H1 (cell line): ENCODE measurements around the gene ZNF609. TPM values are rescaled to one million over a fixed set of nuclear protein-coding genes. Genes with fewer than 3 reads are reported as not detected.

ENCODE experiments used
- CTCF ChIA-PET: fragments of 300-600 bp; sonication (Branson Sonifier 250); formaldehyde crosslinking; loops from one replicate; lab custom pipeline; 2021; ENCODE audit not compliant: partially characterized antibody; lab: Charles Lee
- POLR2A ChIA-PET: fragments of 300-600 bp; sonication (Branson Sonifier 250); formaldehyde crosslinking; loops from one replicate; lab custom pipeline; 2021; ENCODE audit warnings: inconsistent platforms; ENCODE audit not compliant: partially characterized antibody; lab: Charles Lee
- DNase-seq, 2 experiments: peaks; one replicate each; pipeline versions ENCODE4 v3.0.0 to v3.0.0-alpha.2; 2010 to 2022; ENCODE audit warnings: low spot score in 2 of 2, low read depth in 1 of 2, mixed read lengths in 1 of 2
- FAIRE-seq: peaks from 2 replicates; lab custom pipeline; 2011; peaks lifted over from hg19 to GRCh38; lab: Jason Lieb, UNC
- H2AFZ ChIP-seq: 2 replicates; pipeline ENCODE4 v1.8.1; 2012; ENCODE audit warnings: low read length, inconsistent platforms
- H2AK5ac ChIP-seq: 2 replicates; pipeline ENCODE4 v1.6.1; 2013; ENCODE audit warnings: low read depth, low read length
- H2BK120ac ChIP-seq: replicated peaks from 2 replicates; pipeline ENCODE3; 2013; ENCODE audit warnings: low read depth, low read length, inconsistent platforms
- H2BK12ac ChIP-seq: 2 replicates; pipeline ENCODE4 v1.6.1; 2013; ENCODE audit warnings: low read depth, low read length
- H2BK15ac ChIP-seq: 2 replicates; pipeline ENCODE4 v1.6.1; 2013; ENCODE audit warnings: low read length
- H2BK20ac ChIP-seq: 2 replicates; pipeline ENCODE4 v1.6.1; 2013; ENCODE audit warnings: low read length
- H2BK5ac ChIP-seq: 2 replicates; pipeline ENCODE4 v1.6.1; 2013; ENCODE audit warnings: low read depth, low read length
- H3K14ac ChIP-seq: 2 replicates; pipeline ENCODE4 v1.6.1; 2013; ENCODE audit warnings: inconsistent platforms; ENCODE audit not compliant: insufficient read length
- H3K18ac ChIP-seq: 2 replicates; pipeline ENCODE4 v1.6.1; 2013; ENCODE audit warnings: low read length; ENCODE audit errors: extremely low read depth
- H3K23ac ChIP-seq: 2 replicates; pipeline ENCODE4 v1.6.1; 2013; ENCODE audit warnings: inconsistent platforms; ENCODE audit not compliant: insufficient read length
- H3K23me2 ChIP-seq: 2 replicates; pipeline ENCODE4 v1.6.1; 2013; ENCODE audit warnings: low read depth, low read length
- H3K27ac ChIP-seq: 2 replicates; pipeline ENCODE4 v1.6.1; 2011; ENCODE audit warnings: low read depth, low read length, inconsistent platforms
- H3K27me3 ChIP-seq, 4 experiments: replicated peaks in 1 of 4; 1 replicate in 1 of 4; 2 replicates in 3 of 4; pipeline versions ENCODE4 v1.6.1 to v1.8.1; 2011 to 2013; ENCODE audit warnings: low read length in 3 of 4, mild to moderate bottlenecking in 3 of 4, inconsistent platforms in 2 of 4, mixed read lengths in 2 of 4, moderate library complexity in 1 of 4; ENCODE audit not compliant: control insufficient read depth in 3 of 4, insufficient read depth in 3 of 4; ENCODE audit errors: extremely low read depth in 1 of 4
- H3K36me3 ChIP-seq, 4 experiments: 2 replicates each; pipeline versions ENCODE4 v1.6.1 to v1.8.1; 2011 to 2013; ENCODE audit warnings: mild to moderate bottlenecking in 4 of 4, low read length in 3 of 4, moderate library complexity in 2 of 4, control low read depth in 1 of 4, inconsistent platforms in 1 of 4; ENCODE audit not compliant: insufficient read depth in 4 of 4, control insufficient read depth in 2 of 4
- H3K4ac ChIP-seq: replicated peaks from 2 replicates; pipeline ENCODE3; 2013; ENCODE audit warnings: low read length, low read depth, mixed read lengths, inconsistent platforms; ENCODE audit not compliant: insufficient read length
- H3K4me1 ChIP-seq, 4 experiments: replicated peaks in 1 of 4; 1 replicate in 1 of 4; 2 replicates in 3 of 4; pipeline versions ENCODE4 v1.6.1 to v1.8.1; 2011 to 2013; ENCODE audit warnings: low read length in 3 of 4, inconsistent platforms in 2 of 4, mixed read lengths in 1 of 4; ENCODE audit not compliant: insufficient read depth in 4 of 4, control insufficient read depth in 3 of 4
- H3K4me2 ChIP-seq, 2 experiments: 2 replicates each; pipeline versions ENCODE4 v1.6.1 to v1.8.1; 2011 to 2013; ENCODE audit warnings: low read depth in 2 of 2, low read length in 2 of 2, control low read depth in 1 of 2, inconsistent platforms in 1 of 2, mild to moderate bottlenecking in 1 of 2; ENCODE audit not compliant: insufficient read depth in 1 of 2
- H3K4me3 ChIP-seq, 4 experiments: fragments of 200-600, 300-600 bp in 1 of 4; sonication (generic), shearing (Covaris generic), sonication (Bioruptor Twin) in 1 of 4; 2 replicates each; pipeline versions ENCODE4 v1.5.1 to v1.8.1; 2011 to 2016; ENCODE audit warnings: low read length in 4 of 4, low read depth in 3 of 4, control low read depth in 2 of 4, inconsistent platforms in 2 of 4, mild to moderate bottlenecking in 2 of 4, mixed read lengths in 1 of 4, moderate library complexity in 1 of 4; ENCODE audit not compliant: insufficient read depth in 2 of 4; ENCODE audit errors: extremely low read depth in 1 of 4
- H3K56ac ChIP-seq: replicated peaks from 2 replicates; pipeline ENCODE3; 2013; ENCODE audit warnings: low read depth, mild to moderate bottlenecking, mixed read lengths, low read length, inconsistent platforms; ENCODE audit not compliant: insufficient read length
- H3K79me1 ChIP-seq: 2 replicates; pipeline ENCODE4 v1.6.1; 2013; ENCODE audit warnings: low read depth, low read length, control low read depth
- H3K79me2 ChIP-seq, 2 experiments: 2 replicates each; pipeline versions ENCODE4 v1.6.1 to v1.8.1; 2012 to 2013; ENCODE audit warnings: low read length in 2 of 2, mild to moderate bottlenecking in 2 of 2, inconsistent platforms in 1 of 2; ENCODE audit not compliant: insufficient read depth in 2 of 2, control insufficient read depth in 1 of 2
- H3K9ac ChIP-seq, 4 experiments: replicated peaks in 1 of 4; 1 replicate in 1 of 4; 2 replicates in 3 of 4; pipeline versions ENCODE4 v1.6.1 to v1.8.1; 2011 to 2013; ENCODE audit warnings: low read depth in 3 of 4, low read length in 3 of 4, control low read depth in 2 of 4, mild to moderate bottlenecking in 2 of 4, moderate library complexity in 2 of 4, inconsistent platforms in 1 of 4; ENCODE audit errors: extremely low read depth in 1 of 4
- H3K9me3 ChIP-seq, 2 experiments: 2 replicates each; pipeline versions ENCODE4 v1.6.1 to v1.8.1; 2012 to 2013; ENCODE audit warnings: mild to moderate bottlenecking in 2 of 2, moderate library complexity in 2 of 2, control low read depth in 1 of 2, inconsistent platforms in 1 of 2, low read depth in 1 of 2, low read length in 1 of 2, mixed read lengths in 1 of 2; ENCODE audit not compliant: insufficient read depth in 2 of 2
- H4K20me1 ChIP-seq, 2 experiments: replicated peaks in 1 of 2; 2 replicates each; pipeline versions ENCODE3 to v1.8.1; 2011 to 2013; ENCODE audit warnings: inconsistent platforms in 2 of 2, low read length in 2 of 2, mild to moderate bottlenecking in 1 of 2; ENCODE audit not compliant: insufficient read depth in 2 of 2, control insufficient read depth in 1 of 2
- H4K5ac ChIP-seq: 2 replicates; pipeline ENCODE4 v1.6.1; 2013; ENCODE audit warnings: low read length, low read depth, mixed read lengths, inconsistent platforms; ENCODE audit not compliant: insufficient read length
- H4K8ac ChIP-seq: 2 replicates; pipeline ENCODE4 v1.8.0; 2013; ENCODE audit warnings: mild to moderate bottlenecking, moderate library complexity, low read length, inconsistent platforms; ENCODE audit not compliant: insufficient read depth; ENCODE audit errors: extremely low read depth
- H4K91ac ChIP-seq: replicated peaks from 2 replicates; pipeline ENCODE3; 2013; ENCODE audit warnings: low read length, mixed read lengths, inconsistent platforms; ENCODE audit not compliant: insufficient read length
- CHD2 ChIP-seq: IDR thresholded peaks from 2 replicates; pipeline ENCODE4 v1.6.1; 2012; ENCODE audit warnings: low read length, improper control_type of control experiment
- JUN ChIP-seq: IDR thresholded peaks from 2 replicates; pipeline ENCODE4 v1.6.1; 2011; ENCODE audit warnings: low read depth, mild to moderate bottlenecking, improper control_type of control experiment, low read length
- TAF7 ChIP-seq: optimal IDR thresholded peaks from 2 replicates; pipeline ENCODE3; 2011; ENCODE audit warnings: low read depth, mild to moderate bottlenecking, inconsistent platforms, low read length, moderate library complexity, borderline replicate concordance
- TCF12 ChIP-seq: IDR thresholded peaks from 2 replicates; pipeline ENCODE4 v1.6.1; 2011; ENCODE audit warnings: low read depth, mild to moderate bottlenecking, low read length
- YY1 ChIP-seq: IDR thresholded peaks from 2 replicates; pipeline ENCODE4 v1.6.1; 2011; ENCODE audit warnings: low read depth, mild to moderate bottlenecking, low read length
- WGBS, 2 experiments: shearing (Covaris generic) in 1 of 2; methylation state at CpG; one replicate each; pipeline versions ENCODE4 v1.1.6 to v1.1.7; 2013 to 2015; ENCODE audit warnings: low lambda C conversion rate in 2 of 2, mixed read lengths in 2 of 2, inconsistent platforms in 1 of 2, low coverage in 1 of 2, missing lambda C conversion rate in 1 of 2; ENCODE audit not compliant: insufficient replicate concordance in 2 of 2, insufficient coverage in 1 of 2, insufficient read length in 1 of 2; ENCODE audit errors: extremely low coverage in 1 of 2, missing lambda C conversion rate in 1 of 2; 5-methylcytosine and 5-hydroxymethylcytosine counted together
- polyA plus RNA-seq, 7 experiments: library from polyadenylated mRNA; depleted of rRNA in 3 of 7; stranded (reverse) in 5 of 7; unstranded in 2 of 7; fragments of >200 nt in 5 of 7; fragments of 200-250 nt in 2 of 7; gene quantifications; 1 replicate in 5 of 7; 2 replicates in 1 of 7; 4 replicates in 1 of 7; pipeline versions ENCODE4 v1.2.1 to v1.2.3, GENCODE V29; 2011 to 2013; ENCODE audit warnings: missing spikeins in 2 of 7, mixed read lengths in 2 of 7
- total RNA-seq: library from RNA; stranded (reverse); fragmentation: NEBNext Ultra II Directional; extraction: Animal tissue kit (Norgen Biotek cat#: 25700); gene quantifications from 2 replicates; pipeline ENCODE4 v1.2.1, GENCODE V29; 2021
- TF ChIP-seq, protein P1 (sequence below): IDR thresholded peaks from 2 replicates; pipeline ENCODE4 v1.6.1; 2012; ENCODE audit warnings: low read length, inconsistent platforms

The ZNF609 gene
- total and polyA plus RNA-seq, 2 of the 8 experiments (the other 6 are each of a cell fraction or from before 2014, with no cell fraction given) = 15.5 to 47.8 TPM

DNA sequence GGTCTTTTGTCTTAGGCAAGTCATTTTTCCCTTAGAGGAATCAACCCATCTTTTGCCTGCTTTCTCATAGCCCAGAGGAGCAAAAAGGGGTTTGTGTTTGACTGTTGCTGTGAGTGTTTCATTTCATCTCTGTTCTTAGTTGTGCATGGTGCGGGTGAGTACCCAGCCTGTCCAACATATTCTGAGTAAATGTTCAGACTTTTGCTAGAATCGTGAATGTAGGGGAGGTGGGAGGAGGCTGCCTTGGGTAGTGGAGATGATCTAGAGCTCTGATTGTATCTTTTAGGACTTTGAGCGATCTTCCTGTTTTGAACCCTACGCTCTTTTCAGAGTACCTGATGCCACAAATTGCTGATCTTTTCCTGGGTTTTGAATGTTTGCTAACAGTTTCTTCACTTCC, 123.1 kb downstream of the ZNF609 start:
- H2BK5ac ChIP-seq = no peak overlapping the region
- CTCF ChIA-PET = interaction anchor here (1.0 kb wide), 2 partner anchors 26 to 37 kb away, joined by 3 read pairs; no protein-coding TSS in a partner anchor
- H3K27ac ChIP-seq = no peak overlapping the region
- H2BK15ac ChIP-seq = no peak overlapping the region
- H4K20me1 ChIP-seq = peaks cover 4 to 9% of the 10 kb centered on the region in 2 experiments
- DNase-seq (no peak), FAIRE-seq (no peak)
- H4K5ac ChIP-seq = no peak overlapping the region
- no peak overlapping the region for H3K4me2 ChIP-seq
- H2AFZ ChIP-seq = no peak overlapping the region
- no peak overlapping the region for H2BK12ac ChIP-seq
- H3K23me2 ChIP-seq = no peaks in the 10 kb centered on the region
- no peak overlapping the region for H4K8ac ChIP-seq
- no peak overlapping the region for H2AK5ac ChIP-seq
- H3K4me3 ChIP-seq = no peak overlapping the region
- POLR2A ChIA-PET = interaction anchor here (1.4 kb wide), 1 partner anchor 17 kb away, joined by 4 read pairs; no protein-coding TSS in a partner anchor
- no peak overlapping the region for H3K18ac ChIP-seq
- 90% methylated on average over 4 of the region's 4 CpGs; no CpG with 5 or more reads in 1 of the 2 experiments for WGBS, 2 experiments
- no peaks in the 10 kb centered on the region for H3K27me3 ChIP-seq
- no peak overlapping the region for H2BK120ac ChIP-seq
- H3K9me3 ChIP-seq = no peaks in the 10 kb centered on the region
- H3K36me3 ChIP-seq = no peaks in the 10 kb centered on the region
- no peak for TF ChIP-seq YY1
- no peak for TF ChIP-seq TAF7
- TF ChIP-seq CHD2 = no peak
- no peak for TF ChIP-seq TCF12
- TF ChIP-seq JUN = no peak
- TF ChIP-seq, protein P1, sequence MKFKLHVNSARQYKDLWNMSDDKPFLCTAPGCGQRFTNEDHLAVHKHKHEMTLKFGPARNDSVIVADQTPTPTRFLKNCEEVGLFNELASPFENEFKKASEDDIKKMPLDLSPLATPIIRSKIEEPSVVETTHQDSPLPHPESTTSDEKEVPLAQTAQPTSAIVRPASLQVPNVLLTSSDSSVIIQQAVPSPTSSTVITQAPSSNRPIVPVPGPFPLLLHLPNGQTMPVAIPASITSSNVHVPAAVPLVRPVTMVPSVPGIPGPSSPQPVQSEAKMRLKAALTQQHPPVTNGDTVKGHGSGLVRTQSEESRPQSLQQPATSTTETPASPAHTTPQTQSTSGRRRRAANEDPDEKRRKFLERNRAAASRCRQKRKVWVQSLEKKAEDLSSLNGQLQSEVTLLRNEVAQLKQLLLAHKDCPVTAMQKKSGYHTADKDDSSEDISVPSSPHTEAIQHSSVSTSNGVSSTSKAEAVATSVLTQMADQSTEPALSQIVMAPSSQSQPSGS = no peak
- H4K91ac ChIP-seq = no peak overlapping the region
- no peak overlapping the region for H3K4ac ChIP-seq
- H3K56ac ChIP-seq = no peak overlapping the region
- no peak overlapping the region for H3K14ac ChIP-seq
- no peaks in the 10 kb centered on the region; a peak in 1 of 7 replicates for H3K4me1 ChIP-seq
- no peak overlapping the region for H3K23ac ChIP-seq
- peaks cover 2 to 77% of the 10 kb centered on the region in 2 experiments; a peak in 3 of 4 replicates for H3K79me2 ChIP-seq
- no peak overlapping the region for H3K9ac ChIP-seq
- no peak overlapping the region for H2BK20ac ChIP-seq
- H3K79me1 ChIP-seq = peaks cover 6% of the 10 kb centered on the region
